Activated naive CD4-positive, alpha-beta T cell treated with anti-CD3 and anti-CD28 coated beads, Interleukin-2, amount 50 U/mL, for 16 hours (primary cell): Measurements from ENCODE around the gene COPS9.
A peak's percentile ranks its signal among the peaks of the same experiment; 100 is the strongest.

Source experiments
- DNase-seq: peaks from one replicate; pipeline ENCODE4 v3.0.0-alpha.2; 2020

COPS9 gene

GRCh38 chr2:240136013-240136670 is at the start of gene COPS9:
TSS of gene COPS9 (minus strand) at chr2:240136305. CDS start at chr2:240136284, 21 bp downstream.
- peak; percentile 90 for DNase-seq

DNA sequence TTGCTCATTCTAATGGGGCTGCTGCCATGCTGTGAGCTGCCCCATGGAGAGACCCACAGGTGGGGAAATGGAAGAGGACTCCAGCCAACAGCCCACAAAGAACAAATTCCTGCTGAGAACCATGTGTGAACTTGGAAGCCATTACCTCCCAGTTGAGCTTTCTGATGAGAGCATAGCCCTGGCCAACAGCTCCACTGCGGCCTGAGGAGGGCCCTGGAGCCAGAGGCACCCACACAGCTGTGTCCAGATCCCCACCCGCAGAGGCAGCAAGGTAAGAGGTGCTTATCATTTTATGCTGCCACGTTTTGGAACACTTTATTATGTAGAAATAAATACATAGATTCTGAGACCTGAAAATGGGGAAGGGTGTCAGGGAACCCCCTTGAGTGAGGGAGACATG is 48.6 kb upstream of the COPS9 start:
- no peak for DNase-seq

DNA sequence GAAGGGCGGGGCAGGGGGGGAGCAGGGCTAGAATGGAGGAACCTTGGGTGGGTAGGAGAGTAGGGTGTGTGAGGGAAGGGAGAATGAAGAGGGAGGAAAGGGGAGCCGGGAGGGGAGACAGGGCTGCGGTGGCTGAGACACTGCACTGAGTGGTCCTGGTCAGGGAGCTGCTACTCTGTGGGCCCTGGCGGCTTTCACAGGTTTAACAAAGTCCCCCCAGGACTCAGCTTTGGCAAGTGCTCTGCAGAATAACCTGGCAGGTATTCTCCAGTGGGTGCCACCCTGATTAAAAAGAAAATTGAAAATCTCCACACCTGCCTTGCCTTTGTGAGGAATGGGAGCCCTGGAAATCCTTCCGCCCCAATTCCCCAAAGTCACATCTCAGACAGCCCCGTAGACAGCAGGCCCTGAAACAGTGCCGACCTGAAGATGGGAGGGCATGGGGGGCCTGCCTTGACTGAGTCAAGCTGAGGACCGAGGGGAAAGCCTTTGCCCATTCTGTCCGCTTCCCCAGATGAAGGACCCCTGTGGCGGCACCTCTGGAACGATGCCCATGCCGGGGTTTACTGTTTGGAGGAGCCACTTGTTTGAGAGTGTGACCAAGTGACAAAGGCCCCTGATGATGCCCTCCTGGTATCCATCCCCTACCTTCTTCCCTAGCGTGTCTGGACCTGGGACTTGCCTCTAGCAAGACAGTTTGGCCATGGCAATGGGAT is 47.9 kb upstream of the COPS9 start:
- DNase-seq: no peak

GRCh38 chr2:240183006-240183874 is 47.1 kb upstream of the COPS9 start:
- no peak for DNase-seq

DNA sequence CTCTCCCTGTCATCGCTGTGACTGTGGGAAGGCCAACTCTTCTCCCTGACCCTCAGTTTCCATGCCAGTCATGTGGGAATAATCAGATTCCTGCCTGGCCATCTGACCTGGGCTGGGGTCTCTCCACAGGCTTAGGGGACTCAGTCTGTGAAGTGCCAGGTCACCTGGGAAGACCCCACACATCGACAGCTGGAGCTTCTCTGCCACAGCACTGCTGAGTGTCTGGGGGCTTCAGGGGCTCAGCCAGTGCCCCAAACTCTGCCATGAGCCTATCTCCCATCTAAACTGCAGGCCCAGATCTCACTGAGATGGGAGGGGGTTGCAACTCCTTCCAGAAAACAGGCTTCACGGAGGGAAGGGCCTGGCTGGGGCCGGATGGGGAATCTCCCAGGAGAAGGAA is 46.4 kb upstream of the COPS9 start:
- DNase-seq: no peak

DNA sequence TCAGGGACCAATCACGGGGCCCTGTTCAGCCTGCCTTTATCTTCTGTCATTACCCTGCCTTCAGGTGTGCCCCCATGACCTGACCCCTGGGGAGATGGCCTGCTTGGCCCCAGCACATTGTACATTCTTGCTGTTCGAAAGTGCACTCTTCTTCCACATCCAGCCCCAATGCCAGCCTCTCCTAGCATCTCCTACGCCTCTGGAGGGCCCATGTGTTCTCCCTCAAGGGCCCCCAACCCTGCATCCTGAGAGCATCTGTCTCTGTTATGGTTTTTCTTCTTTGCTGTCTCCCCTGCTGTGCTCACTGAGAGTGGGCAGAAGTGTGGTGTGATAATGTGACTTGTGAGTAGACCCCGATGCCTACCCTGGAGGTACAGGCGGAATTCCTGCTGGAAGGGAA is 45.9 kb upstream of the COPS9 start:
- DNase-seq: no peak

DNA sequence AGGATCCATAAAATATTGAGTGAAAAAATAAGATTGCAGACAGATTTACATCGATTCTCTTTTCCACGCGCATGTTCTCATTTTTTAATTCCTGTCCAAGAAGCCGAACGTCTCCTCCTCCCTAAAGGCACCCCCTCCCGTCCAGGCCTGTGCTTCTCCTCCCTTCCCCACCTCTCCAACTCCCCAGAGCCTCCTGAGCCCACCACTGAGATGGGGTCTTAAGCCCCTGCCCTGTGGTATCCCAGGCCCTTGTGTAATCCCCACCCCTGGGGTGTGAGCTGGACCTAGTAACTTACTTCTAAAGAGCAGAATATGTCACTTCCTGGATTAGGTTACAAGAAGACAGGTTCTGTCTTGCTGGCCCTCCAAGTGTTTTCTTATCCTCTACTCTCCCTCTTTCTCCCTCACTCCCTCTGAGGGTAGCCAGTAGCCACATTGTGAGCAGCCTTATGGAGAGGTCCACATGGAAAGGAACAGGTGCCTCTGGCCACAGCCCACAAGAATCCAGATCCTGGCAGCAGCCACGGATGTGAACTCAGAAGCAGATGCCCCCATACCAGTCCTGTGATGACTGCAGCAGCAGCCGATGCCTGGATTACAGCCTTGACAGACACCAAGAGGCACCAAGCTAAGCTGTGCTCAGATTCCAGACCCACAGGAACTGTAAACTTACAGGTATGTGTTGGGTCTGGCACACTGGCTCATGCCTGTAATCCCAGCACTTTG is 44.0 kb upstream of the COPS9 start:
- no peak for DNase-seq

DNA sequence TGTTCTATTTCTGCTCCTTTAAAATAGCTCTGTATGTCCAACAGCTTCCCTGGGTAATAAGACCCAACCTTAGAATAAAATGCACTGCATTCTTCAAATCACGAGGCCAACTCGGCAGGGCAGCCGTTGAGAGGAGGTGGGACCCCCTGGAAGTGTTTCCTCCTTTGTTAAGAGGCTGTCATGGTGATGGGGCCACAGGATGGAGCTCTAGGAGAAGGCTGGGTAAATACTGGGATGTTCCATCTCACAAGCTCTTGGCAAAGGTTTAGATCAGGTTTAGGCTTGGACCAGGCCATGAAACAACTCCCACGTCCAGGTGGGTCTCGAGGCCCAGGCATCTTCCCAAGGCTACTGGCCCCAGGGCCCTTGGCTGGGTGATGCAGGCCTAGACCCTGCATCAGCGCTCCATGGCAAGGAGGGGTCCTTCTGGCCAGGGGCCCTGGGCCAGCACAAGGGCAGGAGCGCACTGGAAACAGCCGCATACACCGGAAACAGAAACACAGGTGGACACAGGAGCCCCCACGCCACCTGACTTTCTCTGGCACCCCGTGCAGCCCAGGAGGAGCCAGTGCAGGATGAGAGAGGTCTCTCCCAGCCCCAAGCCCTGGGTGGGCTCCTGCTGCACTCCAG is 43.2 kb upstream of the COPS9 start:
- no peak for DNase-seq

GRCh38 chr2:240178564-240178963 is 42.5 kb upstream of the COPS9 start:
- no peak for DNase-seq

DNA sequence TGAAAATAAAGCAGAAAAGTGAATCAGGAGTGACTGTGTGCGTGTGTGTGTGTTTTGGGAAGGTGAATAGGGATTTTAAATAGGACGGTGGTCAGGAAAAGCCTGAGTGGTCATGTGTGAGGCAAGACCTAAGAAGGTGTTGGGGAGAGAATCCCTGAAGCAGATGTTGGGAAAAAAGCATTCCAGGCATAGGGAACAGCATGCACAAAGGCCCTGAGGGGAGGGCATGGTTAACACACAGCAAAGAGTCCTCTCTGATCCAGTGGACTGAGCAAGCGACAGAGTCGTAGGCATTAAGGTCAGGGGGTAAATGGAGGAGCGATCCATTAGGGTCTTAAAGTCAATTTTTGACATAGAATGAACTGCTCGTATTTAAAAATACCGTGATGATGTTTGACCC is 38.4 kb upstream of the COPS9 start:
- no peak for DNase-seq

DNA sequence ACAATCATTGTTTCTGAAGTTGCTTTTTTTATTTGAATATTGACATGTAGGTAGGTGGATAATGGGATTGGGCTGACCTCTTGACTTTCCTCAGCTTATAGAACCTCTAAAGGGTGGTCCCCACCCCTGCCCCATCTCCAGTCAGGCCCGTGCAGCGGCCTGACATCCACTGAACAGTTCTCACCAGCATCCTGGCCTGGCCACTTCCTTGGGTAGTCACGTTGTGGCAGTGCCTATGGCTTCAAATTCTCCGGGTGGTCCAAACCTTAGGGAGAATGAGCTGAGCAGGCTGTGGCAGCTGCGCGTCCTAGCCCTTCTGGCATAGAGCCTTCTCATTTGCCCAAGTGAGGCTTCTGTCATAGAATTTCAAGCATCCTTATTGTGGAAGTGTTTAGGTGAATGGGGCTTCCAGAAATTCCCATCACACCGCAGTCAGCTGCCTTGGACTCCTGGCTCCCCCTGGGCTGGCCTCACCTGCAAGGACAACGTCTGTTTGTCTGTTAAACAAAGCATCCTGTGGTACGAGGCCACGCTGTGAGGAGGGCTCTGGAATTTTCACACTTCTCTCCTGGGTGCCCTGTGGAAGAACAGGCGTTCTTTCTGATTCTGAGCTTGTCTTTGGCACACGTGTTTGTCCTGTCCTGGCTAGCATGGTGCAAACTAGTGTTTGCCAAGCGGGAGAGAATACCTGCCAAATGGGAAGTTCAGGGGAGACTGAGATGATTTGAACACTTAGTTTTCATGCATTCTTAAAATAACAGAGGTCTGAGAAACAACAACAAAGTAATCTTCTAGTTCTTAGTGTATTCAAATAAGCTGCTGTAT is 36.2 kb upstream of the COPS9 start:
- no peak for DNase-seq

GRCh38 chr2:240170883-240171282 is 34.8 kb upstream of the COPS9 start:
- no peak for DNase-seq

DNA sequence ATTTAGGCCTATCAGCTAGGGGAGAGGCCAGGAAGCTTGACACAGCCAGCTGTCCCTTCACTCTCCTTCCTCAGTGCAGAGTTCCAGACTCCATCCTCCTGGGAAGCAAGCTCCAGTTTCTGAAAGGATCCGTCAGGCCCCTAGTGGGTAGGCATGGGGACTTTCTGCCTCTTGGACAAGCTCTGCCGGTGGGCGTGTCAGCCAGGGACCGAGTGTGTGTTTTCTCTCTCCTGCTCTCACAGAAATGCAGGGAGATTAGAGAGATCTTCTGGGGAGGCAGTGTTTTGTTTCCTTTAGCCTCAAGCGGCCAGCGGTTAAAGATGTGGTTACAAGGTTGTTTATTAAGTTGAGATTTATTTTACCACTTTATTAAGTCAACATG is 34.2 kb upstream of the COPS9 start:
- no peak for DNase-seq

GRCh38 chr2:240169486-240170353 is 33.6 kb upstream of the COPS9 start:
- DNase-seq: no peak

- peak; percentile 2 for DNase-seq
Measured at GRCh38 chr2:240168546-240169361, 32.6 kb upstream of the COPS9 start.

DNA sequence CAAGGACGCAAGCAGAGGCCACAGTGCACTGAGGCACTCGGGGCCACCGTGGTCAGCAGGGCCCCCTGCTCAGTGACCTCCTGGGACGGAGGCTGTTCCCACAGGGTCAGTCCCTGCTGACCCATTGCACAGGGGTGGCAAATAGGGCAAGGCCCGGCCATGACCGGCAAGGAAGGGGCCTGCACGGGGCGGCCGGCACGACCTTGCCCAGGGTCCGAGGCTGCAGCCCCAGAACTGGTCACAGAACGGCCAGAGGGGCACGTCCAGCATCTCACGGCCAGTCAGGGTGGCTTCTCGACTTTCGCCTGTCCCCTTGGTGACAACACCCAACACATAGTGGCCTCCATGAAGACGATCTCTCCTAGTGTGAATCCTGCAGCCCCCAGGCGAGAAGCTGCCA is 31.9 kb upstream of the COPS9 start:
- DNase-seq: peak; percentile 5

- peak; percentile 8 for DNase-seq
Measured at GRCh38 chr2:240167588-240167880, 31.4 kb upstream of the COPS9 start.

- peak; percentile 5 for DNase-seq
Measured at GRCh38 chr2:240166761-240167587, 30.9 kb upstream of the COPS9 start.

DNA sequence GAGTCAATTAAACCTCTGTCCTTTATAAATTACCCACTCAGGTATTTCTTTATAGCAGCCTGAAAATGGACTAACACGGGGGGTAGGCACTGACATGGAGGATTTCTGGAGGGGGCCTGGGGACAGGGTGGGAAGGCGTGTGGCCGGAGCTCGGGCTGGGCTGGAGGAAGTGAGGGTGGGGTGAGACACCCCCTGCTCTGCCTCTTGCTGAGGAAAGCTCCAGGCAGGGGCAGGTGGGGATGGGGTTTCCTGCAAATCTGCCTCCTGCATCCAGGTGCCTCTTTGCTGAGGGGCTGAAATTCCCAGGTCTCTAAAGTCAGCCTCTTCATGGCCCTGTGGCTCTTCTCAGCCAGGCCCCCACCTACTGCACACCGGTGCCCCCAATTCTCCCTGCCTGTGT is 30.1 kb upstream of the COPS9 start:
- DNase-seq: no peak
